CD4-positive, alpha-beta T cell treated with Interleukin-15 for 4 hours (primary cell): Measurements from ENCODE around the gene UGGT2.
"Not testable (repeated sequence)": the region's sequence is repeated elsewhere in the genome, so short reads cannot be mapped to it uniquely, and the experiment has no call there.

Experiments used
- DNase-seq: peaks from one replicate; pipeline ENCODE4 v3.0.0-alpha.2; 2020; ENCODE audit warnings: low spot score

The UGGT2 gene

DNA sequence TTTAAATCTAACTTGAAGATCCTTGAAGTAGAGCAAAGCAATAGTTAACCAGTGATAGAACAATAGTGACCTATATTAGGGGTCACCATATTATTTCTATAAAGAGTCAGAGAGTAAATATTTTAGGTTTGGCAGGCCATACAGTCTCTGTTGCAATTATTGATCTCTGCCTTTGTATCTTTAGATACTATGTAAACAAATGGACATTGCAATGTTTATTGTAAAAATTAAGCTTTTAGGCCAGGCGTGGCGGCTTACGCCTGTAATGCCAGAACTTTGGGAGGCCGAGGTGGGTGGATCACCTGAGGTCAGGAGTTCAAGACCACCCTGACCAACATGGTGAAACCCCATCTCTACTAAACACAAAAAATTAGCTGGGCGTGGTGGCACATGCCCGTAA, 80.5 kb downstream of the UGGT2 start:
- DNase-seq = not testable (repeated sequence)

DNA sequence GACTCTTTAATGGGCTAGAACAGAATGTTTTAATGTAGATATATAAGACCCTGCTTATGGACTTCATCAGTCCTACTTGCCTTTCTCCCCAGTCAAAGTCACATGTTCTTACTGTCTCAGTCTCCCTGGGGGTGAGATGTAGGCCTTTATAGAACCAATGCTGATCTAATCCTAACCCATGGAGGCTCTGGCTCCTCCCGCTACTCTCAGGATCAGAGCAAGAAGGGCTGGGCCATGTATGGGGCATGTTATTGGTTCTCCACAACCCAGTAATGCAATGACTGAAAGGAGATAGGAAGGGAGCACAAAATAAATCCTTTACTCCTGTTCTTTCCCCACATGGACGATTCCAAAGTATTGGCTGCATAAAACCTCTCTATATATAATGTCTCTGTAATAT, 82.3 kb downstream of the UGGT2 start:
- DNase-seq = no peak

DNA sequence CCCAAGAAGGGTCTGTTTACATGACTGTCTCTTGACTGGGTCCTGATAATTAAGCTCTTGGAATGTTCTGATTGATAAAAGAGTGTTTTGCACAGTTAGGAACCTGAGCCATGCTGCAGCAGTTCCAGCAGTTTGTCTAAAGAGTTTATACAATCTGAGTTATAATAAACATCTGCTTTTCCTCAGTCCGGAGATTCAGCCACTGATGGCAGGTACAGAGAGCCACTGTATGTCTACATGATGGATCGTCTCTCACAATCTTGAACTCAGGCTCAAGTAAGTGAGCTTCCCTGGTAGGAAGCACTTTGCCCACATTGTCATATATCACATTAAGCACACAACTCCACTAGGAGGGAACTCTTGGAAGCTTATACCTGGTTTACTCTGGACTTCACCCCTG, 84.3 kb downstream of the UGGT2 start:
- DNase-seq = no peak

DNA sequence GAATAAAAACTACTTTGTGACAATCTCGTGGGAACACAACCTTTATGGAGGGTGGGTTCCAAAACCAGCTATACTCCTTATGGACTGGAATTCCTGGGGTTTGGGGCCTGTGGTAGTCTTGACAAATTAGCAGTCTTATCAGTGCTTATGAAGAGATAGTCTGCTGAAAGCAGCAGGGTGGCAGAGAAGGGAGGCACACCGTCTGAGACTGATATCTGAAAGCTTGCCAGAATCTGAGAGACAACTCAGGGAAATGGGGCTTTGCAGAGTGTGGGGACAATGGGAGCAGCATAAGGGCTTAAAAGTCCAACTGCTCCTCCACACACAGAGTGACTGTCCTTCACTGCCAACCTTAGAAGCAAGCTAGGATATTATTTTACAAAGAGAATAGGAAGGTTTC, 95.9 kb downstream of the UGGT2 start:
- no peak for DNase-seq

DNA sequence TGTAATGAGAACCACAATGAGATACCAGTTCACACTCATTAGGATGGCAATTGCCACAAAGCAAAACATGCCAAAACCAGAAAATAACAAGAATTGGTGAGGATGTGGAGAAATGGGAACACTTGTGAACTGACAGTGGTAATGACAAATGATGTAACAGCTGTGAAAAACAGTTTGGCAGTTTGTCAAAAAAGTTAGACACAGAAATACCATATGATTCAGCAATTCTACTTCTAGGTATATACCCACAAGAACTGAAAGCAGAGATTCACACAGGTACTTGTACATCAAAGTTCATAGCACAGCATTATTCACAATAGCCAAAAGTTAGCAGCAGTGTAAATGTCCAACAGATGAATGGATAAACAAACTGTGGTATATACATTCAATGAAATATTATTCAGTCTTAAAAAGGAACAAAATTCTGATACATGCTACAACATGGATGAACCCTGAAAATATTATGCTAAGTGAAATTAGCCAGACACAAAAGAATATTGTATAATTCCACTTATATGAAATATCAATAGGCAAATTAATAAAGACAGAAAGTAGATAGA, 96.5 kb downstream of the UGGT2 start:
- no peak for DNase-seq

DNA sequence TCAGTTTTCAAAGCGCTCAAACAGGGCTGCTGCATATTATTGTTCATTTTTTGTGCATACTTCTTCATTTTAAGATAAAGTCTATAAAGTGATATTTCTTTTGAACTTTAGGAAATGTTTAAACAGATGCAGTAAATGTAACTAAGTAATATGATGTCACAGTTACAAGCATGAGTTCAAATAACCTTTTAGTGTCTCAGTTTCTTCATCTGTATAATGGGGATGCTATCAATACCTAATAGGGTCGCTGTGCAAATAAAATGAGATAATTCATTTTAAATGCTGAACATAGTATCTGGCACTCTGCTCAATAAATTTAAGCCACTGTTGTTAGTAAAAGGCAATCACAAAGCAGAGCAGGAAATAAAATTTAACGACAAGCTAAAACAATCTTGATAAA, 97.5 kb downstream of the UGGT2 start:
- no peak for DNase-seq

DNA sequence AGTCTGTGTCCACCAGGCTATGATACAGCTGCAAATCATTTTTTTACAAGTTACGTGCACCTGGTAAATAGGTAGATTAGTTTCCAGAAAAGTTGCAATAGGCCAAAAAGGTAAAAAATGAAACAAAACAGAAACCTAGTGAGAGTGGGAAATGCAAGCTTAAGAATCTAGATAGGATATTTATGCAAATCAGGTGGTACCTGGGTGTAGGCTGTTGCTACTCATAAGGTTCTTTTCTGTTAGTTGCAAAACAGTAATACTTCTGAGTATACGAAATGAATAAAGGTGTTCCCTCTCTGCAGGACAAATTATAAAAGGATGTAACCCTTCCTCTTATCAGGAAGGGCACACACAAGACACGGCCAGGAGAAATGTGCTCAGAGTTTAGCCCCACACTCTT, 97.9 kb downstream of the UGGT2 start:
- no peak for DNase-seq

DNA sequence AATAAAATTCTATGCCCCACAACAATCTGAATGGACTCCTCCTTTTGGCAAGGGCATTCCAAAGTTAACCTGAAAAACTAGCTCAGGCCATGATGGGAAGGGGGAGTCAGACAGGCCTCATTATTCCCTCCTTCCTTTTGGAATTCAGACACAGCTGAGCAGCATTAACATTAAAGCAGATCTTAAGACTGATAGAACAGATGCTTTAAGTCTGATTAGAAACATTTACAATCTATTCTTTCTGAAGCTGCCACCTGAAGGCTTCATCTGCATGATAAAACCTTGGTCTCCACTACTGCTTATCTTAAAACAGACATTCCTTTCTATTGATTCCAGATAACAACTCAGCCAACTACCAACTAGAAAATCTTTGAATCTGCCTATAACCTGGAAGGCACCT, 98.9 kb downstream of the UGGT2 start:
- DNase-seq = no peak

DNA sequence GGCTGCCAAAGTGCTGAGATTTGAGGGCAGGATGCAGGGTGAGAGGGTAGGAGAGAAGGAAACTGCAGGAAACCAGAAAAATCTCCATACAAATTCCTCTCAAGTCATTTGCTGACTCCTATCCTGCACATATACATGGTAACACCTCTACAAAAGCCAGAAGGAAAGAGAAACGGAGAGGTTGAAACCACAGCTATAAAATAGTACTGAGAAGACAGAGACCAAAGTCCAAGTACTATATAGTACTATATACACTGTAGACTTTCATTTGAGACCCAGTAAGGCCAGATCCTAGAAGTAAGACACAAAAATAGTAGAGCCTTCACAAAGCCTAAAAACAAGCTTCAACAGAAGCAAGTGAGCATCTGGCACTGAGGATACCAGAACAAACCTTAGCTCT, 103.1 kb downstream of the UGGT2 start:
- DNase-seq = no peak

DNA sequence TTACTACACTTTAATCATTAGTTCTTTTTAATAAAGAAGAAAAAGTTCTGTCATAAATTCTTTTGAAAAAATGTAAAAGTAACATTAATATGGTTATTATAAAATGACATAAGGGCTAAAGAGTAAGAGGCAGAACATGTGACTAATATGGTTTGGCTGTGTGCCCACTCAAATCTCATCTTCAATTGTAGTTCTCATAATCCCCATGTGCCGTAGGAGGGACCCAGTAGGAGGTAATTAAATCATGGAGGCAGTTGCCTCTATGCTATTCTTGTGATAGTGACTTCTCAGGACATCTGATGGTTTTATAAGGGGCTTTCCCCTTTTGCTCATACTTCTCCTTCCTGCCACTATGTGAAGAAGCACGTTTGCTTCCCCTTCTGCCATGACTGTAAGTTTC, 104.5 kb downstream of the UGGT2 start:
- DNase-seq = no peak

DNA sequence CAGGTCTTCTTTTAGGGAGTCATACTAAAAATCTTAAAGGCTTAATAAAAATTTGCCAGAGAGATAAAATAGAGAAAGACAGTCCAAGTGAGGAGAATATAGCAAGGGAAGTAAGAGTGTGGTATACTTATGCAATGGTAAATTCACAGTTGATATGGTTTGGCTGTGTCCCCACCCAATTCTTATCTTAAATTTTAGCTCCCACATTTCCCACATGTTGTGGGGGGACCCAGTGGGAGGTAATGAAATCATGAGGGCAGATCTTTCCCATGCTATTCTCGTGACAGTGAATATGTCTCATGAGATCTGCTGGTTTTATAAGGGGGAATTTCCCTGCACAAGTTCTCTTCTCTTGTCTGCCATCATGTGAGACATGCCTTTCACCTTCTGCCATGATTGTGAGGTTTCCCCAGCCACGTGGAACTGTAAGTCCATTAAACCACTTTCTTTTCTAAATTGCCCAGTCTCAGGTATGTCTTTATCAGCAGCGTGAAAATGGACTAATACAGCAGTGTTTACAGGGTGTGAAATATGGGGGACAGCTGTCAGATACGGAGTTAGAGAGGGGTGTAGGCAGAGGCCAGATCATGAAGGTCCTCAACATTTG, 115.4 kb downstream of the UGGT2 start:
- DNase-seq = no peak

DNA sequence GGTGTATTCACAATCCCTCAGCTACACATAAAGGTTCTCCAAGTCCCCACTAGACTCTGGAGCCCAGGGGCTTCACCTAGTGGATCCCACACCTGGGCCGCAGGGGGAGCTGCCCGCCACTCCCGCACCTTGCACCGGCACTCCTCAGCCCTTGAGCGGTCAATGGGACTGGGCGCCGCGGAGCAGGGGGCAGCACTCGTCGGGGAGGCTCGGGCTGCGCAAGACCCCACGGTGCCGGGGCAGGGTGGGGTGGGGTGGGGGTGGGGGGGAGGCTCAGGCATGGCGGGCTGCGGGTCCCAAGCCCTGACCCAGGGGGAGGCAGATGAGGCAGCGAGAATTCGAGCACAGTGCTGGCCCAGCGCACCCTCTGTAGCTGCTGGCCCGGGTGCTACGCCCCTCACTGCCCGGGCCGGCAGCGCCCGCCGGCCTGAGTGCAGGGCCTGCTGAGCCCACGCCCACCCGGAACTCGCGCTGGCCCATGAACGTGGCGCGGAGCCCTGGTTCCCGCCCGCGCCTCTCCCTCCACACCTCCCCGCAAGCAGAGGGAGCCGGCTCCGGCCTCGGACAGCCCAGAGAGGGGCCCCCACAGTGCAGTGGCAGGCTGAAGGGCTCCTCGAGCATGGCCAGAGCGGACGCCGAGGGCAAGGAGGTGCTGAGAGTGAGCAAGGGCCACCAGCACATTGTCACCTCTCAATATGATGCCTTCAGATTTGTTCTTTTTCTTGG, 121.7 kb downstream of the UGGT2 start:
- DNase-seq = no peak

DNA sequence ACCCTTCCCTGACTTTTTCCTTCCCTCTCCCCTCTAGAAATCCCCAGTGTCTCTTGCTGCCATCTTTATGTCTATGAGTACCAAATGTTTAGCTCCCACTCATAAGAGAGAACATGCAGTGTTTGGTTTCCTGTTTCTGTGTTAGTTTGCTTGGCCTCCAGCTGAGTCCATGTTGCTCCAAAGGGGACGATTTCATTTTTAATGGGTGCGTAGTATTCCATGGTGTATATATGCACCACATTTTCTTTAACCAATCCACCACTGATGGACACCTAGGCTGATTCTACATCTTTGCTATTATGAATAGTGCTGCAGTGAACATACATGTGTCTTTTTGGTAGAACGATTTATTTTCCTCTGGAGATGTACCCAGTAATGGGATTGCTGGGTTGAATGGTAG, 123.8 kb downstream of the UGGT2 start:
- DNase-seq = no peak

DNA sequence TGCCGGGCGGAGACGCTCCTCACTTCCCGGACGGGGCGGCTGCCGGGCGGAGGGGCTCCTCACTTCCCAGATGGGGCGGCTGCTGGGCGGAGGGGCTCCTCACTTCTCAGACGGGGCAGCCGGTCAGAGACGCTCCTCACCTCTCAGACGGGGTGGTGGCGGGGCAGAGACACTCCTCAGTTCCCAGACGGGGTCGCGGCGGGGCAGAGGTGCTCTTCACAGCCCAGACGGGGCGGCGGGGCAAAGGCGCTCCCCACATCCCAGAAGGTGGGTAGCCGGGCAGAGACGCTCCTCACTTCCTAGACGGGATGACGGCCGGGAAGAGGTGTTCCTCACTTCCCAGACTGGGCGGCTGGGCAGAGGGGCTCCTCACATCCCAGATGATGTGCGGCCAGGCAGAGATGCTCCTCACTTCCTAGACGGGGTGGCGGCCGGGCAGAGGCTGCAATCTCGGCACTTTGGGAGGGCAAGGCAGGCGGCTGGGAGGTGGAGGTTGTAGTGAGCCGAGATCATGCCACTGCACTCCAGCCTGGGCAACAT, 124.8 kb downstream of the UGGT2 start:
- not testable (repeated sequence) for DNase-seq

DNA sequence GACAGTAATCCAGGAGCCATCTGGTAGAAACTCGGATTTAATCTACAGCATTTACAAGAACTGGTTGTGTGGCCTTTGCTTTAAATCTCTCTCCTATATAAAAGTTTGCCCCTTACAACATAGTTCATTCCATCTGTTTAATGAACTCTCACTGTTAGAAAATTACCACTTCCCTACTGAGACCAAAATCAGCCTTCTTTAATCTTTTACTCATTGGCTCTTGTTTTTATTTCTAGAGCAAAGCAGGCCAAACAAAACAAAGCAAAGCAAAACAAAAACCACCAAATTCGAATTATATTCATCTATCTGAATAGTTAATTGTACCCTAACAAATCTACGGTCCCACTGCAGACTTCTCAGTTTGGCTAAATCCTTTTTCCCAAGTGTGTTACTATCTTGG, 127.0 kb downstream of the UGGT2 start:
- DNase-seq = no peak

DNA sequence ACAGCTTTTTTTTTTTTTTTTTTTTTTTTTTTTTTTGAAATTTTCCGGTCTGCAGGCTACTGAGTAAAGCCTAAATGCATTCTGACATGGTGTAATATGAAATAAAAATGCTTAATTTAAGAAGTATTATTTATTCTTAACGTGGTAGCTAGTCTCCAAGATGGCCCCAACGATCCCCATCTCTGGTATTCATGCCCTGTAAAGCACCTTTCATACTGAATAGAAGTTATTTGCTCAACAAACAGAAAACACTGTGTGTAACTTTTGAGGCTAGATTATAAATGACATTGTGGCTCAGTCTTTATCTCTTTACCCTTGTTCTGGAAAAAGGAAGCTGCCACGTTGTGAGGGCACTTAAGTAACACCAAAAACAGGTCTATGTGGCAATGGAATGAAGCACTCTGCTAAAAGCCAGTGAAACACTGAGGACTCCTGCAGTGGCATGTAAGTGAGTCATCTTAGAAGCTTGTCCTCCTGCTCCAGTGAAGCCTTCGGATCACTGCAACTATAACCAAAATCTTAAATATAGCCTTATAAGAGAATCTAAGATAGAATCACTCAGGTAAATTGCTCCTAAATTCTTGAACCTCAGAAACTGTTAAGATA, 128.7 kb downstream of the UGGT2 start:
- DNase-seq = no peak

DNA sequence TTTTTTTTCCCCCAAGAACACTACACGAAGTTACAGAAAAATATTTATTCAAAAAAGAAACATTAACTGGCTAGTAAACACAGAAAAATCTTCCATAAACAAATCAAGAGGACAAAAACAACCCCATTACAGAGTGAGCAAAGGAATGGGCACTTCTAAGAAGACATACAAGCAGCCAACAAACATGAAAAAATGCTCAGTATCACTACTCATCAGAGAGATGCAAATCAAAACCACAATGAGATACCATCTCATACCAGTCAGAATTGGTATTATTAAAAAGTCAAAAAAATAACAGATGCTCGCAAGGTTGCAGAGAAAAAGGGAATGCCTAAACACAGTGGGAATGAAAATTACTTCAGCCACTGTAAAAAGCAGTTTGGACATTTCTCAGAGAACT, 131.7 kb downstream of the UGGT2 start:
- no peak for DNase-seq

DNA sequence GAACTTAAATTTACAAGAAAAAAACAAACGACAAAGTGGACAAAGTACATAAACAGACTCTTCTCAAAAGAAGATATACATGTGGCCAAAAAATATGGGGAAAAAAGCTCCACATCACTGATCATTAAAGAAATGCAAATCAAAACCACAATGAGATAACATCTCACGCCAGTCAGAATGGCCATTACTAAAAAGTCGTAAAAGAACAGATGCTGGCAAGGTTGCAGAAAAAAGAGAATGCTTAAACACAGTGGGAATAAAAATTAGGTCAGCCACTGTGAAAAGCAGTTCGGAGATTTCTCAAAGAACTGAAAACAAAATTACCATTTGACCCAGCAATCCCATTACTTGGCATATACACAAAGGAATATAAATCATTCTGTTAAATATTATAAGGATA, 132.7 kb downstream of the UGGT2 start:
- DNase-seq = no peak

DNA sequence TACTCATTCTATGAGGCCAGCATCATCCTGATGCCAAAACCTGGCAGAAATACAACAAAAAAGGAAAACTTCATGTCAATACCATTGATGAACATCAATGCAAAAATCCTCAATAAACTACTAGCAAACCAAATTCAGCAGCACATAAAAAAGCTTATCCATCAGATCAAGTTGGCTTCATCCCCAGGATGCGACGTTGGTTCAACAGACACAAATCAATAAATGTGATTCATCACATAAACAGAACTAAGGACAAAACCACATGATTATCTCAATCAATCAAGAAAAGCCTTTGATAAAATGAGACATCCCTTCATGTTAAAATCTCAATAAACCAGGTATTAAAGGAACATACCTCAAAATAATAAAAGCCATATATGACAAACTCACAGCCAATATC, 134.3 kb downstream of the UGGT2 start:
- no peak for DNase-seq

DNA sequence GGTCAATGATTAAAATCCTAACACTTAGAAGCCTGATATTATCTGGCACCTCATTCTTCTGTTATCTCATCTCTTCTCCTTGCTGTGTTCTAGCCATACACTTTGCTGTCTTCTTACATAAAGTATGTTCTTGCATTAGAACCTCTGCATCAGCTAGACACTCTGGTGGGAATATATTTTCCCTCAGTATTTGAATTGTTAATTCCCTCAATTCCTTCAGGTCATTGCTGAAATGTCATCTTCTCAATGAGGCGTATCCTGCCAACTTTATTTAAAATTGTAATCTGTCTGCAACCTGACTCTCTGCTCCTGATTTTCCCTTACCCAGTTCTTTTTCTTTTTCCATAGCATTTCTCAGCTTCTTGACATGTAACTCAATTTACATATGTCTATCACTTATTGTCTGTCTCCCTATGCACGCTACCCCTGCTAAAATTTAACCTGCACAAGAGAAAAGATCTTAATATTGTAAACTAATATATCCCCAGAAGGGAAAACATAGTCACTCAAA, 138.2 kb downstream of the UGGT2 start:
- DNase-seq = no peak

DNA sequence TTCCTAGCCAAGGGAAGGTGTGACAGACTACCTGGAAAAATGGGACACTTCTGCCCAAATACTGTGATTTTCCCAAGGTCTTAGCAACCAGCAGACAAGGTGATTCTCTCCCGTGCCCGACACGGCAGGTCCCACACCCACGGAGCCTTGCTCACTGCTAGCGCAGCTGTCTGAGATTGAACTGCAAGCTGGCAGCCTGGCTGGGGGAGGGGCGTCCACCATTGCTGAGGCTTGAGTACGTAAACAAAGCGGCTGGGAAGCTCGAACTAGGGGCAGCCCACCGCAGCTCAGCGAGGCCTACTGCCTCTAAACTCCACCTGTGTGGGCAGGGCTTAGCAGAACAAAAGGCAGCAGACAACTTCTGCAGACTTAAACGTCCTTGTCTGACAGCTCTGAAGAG, 146.2 kb downstream of the UGGT2 start:
- DNase-seq = no peak

DNA sequence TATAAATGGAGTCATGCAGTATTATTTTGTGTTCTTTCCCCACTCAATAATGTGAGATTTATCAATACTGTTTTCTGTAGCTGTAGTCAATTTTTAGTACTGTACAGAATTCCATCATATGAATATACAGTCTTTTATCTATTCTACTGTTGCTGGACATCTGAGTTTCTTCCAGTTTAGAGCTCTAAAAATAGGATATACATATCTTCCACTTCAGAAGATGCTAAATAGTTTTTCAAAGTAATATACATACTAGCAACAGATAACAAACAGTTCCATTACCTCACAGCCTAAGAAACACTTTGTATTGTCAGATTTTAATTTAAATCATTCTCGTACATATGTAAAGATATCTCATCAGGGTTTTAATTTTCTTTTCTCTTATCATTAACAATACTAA, 149.6 kb downstream of the UGGT2 start:
- no peak for DNase-seq

DNA sequence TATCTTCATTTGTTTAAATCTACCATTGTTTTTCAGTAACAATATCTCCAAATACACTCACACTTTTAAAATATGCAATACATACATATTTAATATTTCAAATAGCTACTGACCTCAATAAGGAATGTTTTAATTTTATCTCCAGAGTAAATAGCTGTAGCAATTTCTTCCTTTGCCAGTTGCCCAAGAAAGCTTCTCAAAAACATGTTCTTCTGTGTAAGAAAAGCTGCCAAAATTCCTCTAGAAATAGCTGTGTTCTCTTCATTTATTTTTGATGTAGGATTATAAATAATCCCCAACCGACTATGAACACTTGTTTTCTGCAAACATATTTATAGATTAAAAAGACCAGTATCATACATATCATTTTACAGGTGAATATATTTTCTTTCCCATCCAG, 150.5 kb downstream of the UGGT2 start:
- DNase-seq = no peak
